GM21526 (cell line): ENCODE measurements around the gene THRB.

Source experiments
- ATAC-seq: cut with Tn5 transposase; IDR thresholded peaks from one replicate; pipeline ENCODE4 v1.9.1; 2021; ENCODE audit warnings: moderate library complexity; ENCODE audit not compliant: unreplicated experiment, low FRiP score

THRB gene

DNA sequence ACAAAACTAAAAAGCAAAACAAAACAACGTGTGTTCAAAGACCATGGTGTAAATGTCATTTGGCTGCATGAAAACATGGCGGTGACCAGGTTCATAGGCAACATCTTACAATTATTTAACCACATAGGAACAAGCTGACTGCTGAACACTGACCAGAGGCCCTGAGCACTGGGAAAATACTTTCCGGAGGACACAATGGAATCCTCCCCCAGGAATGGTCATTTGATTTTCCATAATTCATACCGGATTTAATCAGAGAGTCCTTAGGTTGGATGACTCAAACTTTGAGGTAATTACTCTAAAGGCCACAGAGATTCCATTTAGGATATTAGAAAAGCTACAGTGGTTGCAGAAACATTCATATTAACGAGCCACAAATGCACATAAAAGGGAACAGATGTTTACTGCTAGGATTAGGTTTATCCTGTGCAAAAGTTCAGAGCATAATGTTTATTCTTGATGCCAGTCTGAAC is 294.8 kb downstream of the THRB start:
- no peak for ATAC-seq

DNA sequence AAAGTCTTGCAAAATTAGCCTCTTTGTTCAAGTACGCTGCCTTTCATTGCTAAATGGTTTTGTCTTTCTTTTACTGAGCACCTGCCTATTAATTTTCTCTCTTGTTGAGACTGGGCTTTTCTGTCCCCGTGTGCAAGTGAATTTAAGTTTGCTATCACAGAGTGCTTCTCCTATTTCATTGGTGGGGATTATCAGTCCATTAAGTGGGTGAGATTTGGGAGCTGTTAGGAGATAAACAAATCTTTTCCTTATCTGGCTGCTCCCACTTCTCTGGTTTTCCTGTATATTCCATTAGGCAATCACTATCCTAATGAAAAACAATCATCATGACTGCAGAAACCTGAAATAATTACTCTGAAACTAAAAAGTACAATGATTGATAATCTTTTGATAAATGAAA is 295.4 kb downstream of the THRB start:
- no peak for ATAC-seq

DNA sequence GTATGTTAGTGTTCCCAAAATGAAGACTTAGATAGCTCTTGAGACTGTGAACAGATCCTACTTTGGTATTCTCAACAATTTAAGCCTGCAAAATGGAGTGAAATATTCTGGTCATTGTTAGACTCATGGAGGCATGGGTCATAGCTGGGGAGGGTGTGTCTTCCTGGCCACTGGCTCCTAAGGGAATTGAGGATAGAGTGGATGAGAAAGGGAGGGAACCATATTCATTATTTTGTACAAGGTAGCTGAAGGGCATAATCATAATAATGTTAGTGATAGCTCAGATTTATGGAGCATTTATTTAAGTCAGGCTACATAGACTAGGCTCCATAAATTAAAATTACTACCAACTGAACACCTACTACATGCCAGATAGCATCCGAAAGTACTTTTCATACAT is 295.9 kb downstream of the THRB start:
- no peak for ATAC-seq

DNA sequence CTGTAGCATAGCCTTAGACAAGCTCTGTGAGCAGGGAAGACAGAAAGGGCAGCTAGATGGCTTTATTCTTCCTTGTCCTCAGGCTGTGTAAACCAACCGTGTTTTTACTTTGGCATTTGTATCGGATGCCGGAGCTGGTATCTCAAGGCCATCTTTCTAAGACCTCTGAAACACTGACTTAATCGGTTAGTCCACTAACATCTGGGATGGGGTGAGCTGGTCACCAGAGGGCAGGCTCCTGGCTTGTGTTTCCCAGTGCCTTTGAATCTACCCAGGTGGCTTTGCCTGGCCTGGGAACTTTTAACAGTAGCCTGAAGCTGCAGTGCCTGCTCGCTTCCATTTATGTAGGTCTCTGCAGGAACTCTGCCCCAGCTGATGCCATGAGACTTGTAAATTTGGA is 296.8 kb downstream of the THRB start:
- ATAC-seq: no peak

DNA sequence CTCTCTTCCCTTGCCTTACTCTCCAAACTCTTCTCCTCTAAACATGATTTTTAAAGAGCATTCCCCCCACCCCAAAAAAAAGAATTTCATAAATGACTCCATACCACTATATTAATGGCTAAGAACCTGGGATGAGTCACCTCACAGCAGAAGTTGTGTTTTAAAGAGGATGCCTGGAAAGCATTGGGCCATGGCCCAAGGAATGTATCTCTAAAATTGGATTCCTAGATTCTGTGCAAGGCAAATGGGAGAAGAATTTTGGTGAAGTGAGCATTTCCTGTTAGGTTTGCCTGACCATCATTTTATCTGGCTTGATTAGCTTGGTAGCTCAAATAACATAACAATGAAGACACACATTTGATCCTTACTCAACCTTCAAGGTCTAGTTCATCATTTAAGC is 298.1 kb downstream of the THRB start:
- ATAC-seq: no peak

DNA sequence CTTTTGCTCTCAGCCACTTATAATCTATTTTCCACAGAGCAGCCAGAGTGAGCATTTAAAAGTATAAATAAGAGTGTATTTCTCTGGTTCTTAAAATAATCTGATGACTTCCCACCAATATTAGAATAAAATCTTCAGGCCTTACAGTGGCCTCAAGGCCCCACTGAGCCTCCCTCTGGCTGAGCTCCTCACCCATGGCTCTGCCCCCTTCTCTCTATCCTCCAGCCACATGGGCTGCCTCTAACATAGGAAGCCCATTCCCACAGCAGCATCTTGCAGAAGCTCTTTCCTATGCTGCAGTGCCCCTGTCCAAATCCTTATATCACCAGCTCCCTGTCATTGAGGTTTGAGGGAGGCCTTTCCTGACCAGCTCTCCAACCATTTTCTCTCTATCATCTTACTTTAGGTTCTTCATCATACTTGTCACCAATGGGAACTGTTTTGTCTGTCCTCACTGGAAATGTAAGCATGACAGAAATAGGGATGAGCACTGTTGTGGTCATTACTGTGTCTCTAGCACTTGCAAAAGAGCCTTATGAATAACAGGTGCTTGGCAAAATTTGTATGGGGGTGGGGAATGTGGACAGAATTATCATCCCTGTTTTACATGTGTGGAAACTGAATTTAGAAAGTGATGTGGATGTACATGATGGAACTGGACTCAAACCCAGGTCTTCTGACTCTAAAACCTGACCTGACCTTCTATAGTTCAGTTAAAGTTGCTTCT is 299.0 kb downstream of the THRB start:
- ATAC-seq: no peak

DNA sequence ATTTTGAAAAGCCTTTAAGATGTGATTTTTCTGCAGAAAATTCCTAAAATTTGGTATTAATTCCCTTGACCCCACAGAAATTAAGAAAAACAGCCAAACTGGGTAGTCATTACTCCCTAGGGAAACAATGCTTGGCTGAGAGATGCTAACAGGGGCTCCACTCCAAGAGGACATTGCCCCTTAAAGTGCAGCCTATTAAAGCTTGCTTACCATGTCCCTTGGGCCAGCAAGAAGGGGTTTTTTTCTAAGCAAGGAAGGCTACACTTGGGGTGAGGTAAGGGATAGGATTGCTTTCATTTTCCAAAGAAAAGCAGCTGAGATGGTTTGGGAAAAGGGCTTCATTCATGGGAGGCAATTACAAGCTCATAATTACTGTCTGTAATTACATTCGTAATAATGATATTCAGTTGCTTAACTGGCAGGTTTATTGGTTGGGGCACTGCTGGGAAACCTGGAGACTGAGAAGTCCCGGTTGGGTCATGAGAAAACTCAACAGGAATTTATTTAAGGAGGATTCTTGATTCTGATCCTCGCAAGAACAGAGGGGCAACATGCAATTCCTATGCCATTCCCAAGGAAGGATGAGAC is 302.1 kb downstream of the THRB start:
- no peak for ATAC-seq

DNA sequence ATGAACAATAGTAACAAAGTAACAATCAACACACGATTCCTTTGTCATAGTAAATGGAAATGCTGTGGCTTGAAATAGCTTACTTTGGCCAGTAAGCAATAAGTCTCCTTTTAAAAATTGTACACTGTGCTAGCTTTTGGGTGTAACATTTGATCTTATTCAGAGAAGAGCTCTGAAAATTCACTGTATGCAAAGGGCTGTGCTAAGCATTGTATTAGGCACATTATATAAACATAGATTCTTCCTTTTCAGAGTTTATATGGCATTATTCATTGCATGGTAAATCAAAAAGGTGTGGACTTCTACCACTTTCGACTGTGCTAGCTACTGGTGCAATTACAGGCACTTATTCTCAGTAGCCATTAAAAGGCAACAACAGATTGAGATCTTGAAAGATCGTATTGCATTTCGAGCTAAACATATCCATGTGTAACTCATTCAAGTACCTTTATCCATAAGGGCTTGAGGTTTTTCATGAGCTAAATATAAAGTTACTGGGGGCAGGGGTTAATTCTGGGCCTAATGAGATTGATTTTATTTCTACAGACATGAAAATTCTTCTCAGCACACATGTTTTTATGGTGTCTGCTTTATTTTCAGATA is 302.7 kb downstream of the THRB start:
- no peak for ATAC-seq

DNA sequence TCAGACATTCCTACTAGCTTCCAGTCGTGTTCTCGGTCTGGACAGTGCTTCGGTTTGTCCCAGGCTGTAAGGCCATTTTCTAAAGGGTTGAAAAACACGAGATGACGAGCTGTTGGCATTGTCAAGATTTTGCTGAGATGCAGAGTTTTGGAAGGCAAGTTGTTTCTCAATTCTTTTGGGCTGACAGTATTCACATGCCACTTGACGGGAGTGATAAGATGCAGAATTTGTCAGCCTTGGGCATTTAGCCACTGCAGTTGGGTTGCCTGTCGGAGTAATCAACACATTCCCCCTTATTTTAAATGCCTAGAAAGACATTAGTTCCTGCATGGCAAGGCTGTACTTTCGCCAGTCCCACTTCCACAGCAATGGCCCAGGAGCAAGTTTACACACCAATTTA is 304.4 kb downstream of the THRB start:
- ATAC-seq: no peak

DNA sequence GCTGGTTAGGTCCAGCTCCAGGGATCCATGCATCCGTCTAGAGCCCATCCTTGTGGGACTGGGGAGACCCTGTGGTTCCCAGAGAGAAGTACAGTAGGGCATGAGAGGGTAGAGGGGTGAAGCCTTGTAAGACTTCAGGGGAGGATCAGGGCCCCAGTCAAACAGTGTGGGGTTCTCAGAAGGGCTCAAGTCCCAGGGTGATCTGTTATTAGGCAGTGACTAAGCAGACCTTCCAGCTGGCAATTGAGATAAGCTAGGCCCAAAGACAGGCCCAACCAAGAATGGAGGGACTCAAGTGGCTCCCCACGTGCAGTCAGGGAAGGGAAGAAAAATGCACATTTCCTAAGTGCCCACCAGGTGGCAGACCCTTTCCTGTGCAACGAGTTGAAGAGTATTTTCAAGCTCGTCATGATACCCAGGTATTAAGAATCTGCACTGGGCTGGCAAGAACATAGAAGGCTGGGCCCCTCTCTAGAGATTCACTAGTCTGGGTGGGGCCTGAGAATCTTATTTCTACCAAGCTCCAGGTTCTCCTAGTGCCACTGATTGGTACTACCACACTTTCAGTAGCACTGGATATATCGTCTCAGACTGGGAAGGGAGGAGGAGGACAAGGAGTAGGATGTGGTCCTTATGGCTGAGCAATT is 308.8 kb downstream of the THRB start:
- peak; percentile 94 for ATAC-seq

DNA sequence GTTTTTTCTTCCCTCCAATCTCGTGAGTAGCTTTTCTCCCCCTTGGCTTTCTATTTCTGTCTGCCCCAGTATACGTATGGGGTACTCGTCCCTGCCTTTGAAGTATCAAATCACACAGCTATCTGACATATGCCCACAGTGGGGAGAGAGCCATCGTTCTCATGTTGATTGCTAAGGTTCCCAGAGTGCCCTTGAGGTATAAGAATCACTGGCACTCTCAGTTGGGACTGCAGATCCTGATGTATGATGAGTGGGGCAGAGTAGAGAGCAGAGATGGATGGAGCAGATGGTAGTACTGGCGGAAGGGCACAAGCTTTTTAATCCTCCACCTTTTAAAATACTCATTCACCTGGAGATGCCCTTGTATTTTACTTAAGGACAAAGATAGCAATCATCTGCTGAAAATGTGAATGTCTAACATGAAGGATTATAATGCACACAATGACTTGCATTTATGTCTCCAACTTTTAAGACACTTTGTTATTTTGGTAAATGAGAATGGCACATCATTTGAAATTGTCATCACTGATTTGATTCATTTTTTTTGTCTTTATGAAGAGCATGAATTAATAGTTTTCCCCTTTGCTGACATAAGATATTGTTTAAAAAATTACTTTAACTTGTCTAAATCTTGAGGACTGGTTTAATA is 310.0 kb downstream of the THRB start:
- ATAC-seq: no peak

DNA sequence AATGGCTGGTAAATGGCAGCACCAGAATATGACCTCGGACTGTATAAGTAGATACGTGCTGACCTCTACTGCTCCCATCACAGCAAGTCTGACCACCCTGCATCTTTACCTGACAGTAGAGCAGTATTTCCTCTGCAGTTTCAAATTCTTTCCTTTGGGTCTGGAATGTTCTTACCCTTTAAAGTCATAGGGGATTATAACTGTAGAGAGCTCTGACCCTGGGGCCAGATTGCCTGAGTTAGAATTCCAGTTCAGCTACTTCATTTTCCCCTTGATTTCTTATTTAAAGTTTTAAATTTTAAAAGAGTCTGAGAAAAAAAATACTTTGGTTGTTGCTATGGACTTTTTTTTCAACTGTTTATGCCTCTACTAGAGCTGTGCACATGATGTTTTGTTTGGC is 311.9 kb downstream of the THRB start:
- ATAC-seq: no peak

DNA sequence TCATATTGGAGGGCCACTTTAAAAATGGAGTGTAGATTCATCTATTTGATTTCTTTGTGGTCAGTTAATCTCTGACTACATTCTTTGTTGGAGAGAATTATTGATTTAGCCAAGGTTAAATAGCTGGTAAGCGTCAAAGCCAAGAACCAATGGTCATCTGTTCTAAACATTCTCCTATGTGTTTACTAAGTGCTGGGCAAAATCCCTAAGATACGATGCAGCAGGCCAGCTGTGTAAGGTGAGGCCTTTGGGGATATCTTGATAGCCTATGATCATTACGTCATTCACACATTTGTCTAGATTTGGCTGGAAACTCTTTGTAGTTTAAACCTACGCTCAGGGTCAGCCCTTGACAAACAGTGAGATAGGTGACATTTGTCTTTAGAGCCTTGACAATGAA is 313.4 kb downstream of the THRB start:
- ATAC-seq: no peak

DNA sequence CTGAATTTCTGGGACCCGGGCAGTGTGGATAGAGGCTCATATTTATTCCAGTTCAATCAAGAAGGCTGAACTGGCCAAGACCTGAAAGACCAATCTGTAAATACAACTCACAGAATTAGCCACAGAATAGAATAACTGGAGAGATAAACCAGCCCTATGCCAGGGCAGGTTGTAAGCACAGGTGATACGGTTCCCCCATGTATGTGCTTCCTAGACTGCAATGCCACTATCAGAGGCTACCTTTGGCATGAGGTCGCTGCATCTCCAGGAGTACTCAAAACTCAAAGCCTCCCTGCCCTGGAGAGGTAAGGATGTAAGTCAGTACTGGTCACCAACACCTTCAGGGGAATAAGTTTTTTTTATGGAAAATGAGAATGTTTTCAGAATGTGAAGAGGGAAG is 314.0 kb downstream of the THRB start:
- no peak for ATAC-seq

DNA sequence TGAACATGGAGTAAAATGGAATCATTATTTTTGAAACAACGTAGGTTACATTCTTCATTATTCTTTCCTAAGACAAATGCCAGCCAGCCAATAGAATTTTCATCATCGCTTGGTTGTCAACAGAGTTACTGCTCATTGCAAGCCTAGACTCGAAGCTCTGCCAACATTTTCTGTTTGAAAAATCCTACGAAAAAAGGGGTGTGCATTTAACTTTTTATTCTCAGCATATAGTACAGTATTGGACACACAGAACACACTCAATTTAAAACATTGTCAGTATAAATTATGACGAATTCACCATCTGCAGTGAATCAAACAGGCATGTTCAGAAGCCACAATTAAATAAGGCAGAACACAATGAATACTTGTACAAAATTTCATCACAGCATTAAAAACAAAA is 317.4 kb downstream of the THRB start:
- ATAC-seq: no peak

DNA sequence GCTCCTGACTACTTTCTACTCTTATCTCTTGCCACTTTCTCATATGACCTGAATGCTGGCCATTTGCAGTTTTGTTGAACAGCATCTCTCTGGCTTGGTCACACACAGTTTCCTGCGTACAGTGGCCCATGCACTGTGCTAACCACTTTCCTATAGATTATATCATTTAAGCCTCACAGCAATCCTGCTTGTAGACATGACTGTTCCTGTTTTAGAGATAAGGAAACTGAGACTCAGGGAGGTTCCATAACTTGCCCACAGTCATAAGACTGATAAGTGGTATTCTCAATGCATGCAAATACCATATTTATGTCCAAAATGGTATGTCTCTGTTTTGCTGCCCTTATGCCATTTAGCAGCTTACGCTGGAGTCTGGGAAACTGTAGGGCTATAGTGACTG is 320.0 kb downstream of the THRB start:
- ATAC-seq: no peak

DNA sequence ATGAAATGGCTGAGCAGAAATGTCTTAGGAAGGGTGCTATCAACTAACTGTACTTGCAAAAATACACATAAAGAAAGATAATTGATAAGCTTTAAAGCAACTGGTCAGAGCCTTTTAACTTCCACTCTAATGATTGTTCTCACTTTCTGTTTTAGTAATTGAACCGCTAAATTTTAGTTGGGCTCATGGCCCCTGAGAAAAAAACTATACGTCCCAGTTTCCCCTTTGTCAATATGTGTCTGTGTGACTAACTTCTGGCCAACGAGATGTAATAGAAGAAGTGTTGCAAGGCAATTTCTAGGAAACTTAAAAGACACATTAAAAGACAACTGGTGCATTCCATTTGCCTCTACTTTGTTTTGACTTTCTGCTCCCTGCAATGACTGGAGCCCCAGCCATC is 325.7 kb downstream of the THRB start:
- ATAC-seq: no peak

DNA sequence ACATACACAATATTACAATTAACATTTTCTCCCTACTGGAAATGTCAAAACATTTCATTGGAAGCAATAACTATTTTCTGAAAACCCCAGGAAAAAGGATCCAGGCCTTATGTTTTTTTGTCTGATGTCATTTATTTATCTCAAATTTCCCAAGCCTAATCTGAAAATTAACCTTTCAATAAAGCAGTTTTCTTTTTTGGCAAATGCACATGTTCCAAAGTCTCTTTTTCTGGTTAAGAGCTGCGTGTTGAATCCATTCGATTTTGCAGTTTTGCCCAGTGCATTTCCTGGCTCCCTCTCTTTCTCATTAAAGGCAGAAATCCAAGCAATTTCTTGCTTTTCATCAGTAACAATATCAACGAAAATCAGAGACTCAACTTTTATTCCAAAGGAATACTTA is 327.2 kb downstream of the THRB start:
- no peak for ATAC-seq

DNA sequence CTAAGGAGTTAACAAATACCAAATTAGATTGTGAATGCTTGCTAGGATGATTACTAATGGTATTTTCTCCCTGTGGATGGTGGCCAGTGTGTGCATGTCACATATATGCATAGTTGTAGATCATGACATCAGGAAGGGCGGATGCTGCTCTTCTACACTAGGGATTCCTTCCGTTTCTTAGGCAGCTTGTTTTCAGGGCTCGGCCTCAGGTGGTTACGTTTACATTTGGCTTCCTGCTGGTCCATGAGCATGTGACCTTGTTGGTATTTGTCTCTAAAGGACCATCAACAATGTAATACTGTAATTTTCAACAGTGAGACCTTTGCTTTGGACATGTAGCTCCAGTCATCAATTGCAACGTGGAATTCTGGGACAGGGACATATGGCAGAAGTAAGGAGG is 328.1 kb downstream of the THRB start:
- ATAC-seq: no peak

DNA sequence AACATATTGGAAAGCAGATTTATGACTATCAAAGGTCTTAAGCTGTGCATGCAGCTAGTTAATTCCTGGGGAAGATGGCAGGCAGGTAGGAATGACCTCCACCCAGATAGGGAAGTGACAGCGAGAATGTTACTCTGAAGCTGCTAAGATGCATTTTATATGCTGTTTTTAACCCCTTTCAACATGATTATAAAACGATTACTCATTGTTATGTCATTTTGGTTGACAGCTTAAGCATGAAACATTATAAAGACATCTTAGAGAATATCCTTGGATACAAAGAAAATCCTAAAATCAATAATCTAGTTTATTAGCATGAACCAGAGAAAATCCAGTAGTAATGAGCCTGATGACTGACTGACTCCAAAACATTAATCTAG is 329.1 kb downstream of the THRB start:
- no peak for ATAC-seq

DNA sequence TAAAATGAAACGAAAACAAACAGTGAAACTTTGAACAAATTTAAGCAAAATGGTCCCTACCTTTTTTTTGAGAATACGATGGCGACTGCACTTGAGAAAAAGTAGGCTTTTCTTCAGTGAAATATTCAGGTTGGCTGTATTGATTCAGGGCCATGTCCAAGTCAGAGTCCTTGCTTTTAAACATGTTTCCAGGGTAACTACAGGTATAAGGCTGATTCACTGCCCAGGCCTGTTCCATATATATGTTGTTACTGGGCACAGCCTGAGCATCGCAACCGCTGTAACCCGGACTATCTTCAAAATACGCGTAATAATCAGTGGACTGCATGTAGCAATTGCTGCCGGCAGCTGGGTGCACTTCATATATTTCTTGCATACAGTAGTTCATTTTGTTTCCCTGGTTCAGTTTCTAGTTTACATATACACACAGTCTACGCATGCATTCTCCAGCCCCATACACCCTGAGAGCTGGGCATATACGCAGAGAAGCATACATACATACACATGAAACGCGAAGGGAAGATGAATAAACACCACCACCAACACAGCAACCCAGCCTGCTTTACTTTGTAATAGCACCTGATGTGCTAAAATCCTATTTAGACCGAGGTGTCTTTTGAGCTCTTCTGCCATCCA is 329.6 kb downstream of the THRB start:
- ATAC-seq: no peak
